GM23338 (cell line): ENCODE results near the gene SLC35A5.

ENCODE experiments used
- CREB1 ChIP-seq: fragments of 250-450 bp; sonication (Bioruptor Pico); IDR thresholded peaks from 2 replicates; pipeline ENCODE4 v1.5.0; 2020; ENCODE audit warnings: low read depth, mild to moderate bottlenecking, moderate library complexity
- EZH2 ChIP-seq: fragments of 200-600 bp; sonication (generic); IDR thresholded peaks from one replicate; pipeline ENCODE4 v1.8.0; 2017; ENCODE audit warnings: antibody characterized with exemption, mild to moderate bottlenecking, low read depth; ENCODE audit not compliant: unreplicated experiment
- EZH2phosphoT487 ChIP-seq: fragments of 200-600 bp; sonication (generic); IDR thresholded peaks from one replicate; pipeline ENCODE4 v1.8.1; 2018; ENCODE audit warnings: antibody characterized with exemption; ENCODE audit not compliant: unreplicated experiment
- JUNB ChIP-seq: IDR thresholded peaks from one replicate; pipeline ENCODE4 v1.6.1; 2016; ENCODE audit warnings: antibody characterized with exemption; ENCODE audit not compliant: unreplicated experiment
- POLR2AphosphoS5 ChIP-seq: IDR thresholded peaks from 2 replicates; pipeline ENCODE4 v1.6.1; 2016; ENCODE audit warnings: antibody characterized with exemption, low read depth
- REST ChIP-seq: IDR thresholded peaks from one replicate; pipeline ENCODE4 v1.6.1; 2018; ENCODE audit warnings: antibody characterized with exemption; ENCODE audit not compliant: unreplicated experiment
- TF ChIP-seq, protein P1 (sequence below), 2 experiments: fragments of 200-600 bp in 1 of 2; sonication (generic) in 1 of 2; conservative IDR thresholded peaks; 2 replicates each; pipeline versions ENCODE4 v1.5.1 to v1.6.1; 2016 to 2017; ENCODE audit warnings: antibody characterized with exemption in 2 of 2, low read depth in 2 of 2, mild to moderate bottlenecking in 2 of 2, moderate library complexity in 1 of 2
- TF ChIP-seq, protein P2 (sequence below): IDR thresholded peaks from 2 replicates; pipeline ENCODE4 v1.6.1; 2016; ENCODE audit warnings: antibody characterized with exemption

DNA sequence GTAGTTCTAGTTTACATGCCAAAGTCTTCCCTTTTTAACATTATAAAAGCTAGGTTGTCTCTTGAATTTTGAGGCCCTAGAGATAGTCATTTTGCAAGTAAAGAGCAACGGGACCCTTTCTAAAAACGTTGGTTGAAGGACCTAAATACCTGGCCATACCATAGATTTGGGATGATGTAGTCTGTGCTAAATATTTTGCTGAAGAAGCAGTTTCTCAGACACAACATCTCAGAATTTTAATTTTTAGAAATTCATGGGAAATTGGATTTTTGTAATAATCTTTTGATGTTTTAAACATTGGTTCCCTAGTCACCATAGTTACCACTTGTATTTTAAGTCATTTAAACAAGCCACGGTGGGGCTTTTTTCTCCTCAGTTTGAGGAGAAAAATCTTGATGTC is 21.3 kb downstream of the SLC35A5 start:
- TF ChIP-seq, protein P1, sequence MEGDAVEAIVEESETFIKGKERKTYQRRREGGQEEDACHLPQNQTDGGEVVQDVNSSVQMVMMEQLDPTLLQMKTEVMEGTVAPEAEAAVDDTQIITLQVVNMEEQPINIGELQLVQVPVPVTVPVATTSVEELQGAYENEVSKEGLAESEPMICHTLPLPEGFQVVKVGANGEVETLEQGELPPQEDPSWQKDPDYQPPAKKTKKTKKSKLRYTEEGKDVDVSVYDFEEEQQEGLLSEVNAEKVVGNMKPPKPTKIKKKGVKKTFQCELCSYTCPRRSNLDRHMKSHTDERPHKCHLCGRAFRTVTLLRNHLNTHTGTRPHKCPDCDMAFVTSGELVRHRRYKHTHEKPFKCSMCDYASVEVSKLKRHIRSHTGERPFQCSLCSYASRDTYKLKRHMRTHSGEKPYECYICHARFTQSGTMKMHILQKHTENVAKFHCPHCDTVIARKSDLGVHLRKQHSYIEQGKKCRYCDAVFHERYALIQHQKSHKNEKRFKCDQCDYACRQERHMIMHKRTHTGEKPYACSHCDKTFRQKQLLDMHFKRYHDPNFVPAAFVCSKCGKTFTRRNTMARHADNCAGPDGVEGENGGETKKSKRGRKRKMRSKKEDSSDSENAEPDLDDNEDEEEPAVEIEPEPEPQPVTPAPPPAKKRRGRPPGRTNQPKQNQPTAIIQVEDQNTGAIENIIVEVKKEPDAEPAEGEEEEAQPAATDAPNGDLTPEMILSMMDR (conservative IDR thresholded peaks at IDR 0.05; ENCODE audit: low read depth in 2 of 2), result no peak
- no peak for TF ChIP-seq EZH2
- TF ChIP-seq POLR2AphosphoS5, result no peak
- no peak for TF ChIP-seq CREB1 (CRISPR knock-in tag)
- TF ChIP-seq JUNB, result no peak
- no peak for TF ChIP-seq REST
- no peak for TF ChIP-seq EZH2phosphoT487
- TF ChIP-seq, protein P2, sequence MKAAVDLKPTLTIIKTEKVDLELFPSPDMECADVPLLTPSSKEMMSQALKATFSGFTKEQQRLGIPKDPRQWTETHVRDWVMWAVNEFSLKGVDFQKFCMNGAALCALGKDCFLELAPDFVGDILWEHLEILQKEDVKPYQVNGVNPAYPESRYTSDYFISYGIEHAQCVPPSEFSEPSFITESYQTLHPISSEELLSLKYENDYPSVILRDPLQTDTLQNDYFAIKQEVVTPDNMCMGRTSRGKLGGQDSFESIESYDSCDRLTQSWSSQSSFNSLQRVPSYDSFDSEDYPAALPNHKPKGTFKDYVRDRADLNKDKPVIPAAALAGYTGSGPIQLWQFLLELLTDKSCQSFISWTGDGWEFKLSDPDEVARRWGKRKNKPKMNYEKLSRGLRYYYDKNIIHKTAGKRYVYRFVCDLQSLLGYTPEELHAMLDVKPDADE, result no peak
